Colonic mucosa (tissue), 4 donors: ENCODE results near the gene GSN. TPM values are rescaled to one million over a fixed set of nuclear protein-coding genes. Genes with fewer than 3 reads are reported as not detected.

Experiments used
- DNase-seq: peaks from one replicate; pipeline ENCODE4 v3.0.0-alpha.2; 2020
- H3K27ac ChIP-seq: fragments of 200-600 bp; one replicate; pipeline ENCODE4 v1.8.0; 2021
- H3K27me3 ChIP-seq: fragments of 200-600 bp; one replicate; pipeline ENCODE4 v1.8.0; 2021
- H3K36me3 ChIP-seq: fragments of 200-600 bp; one replicate; pipeline ENCODE4 v1.8.0; 2021
- H3K4me1 ChIP-seq: fragments of 200-600 bp; one replicate; pipeline ENCODE4 v1.8.0; 2021; ENCODE audit warnings: mild to moderate bottlenecking
- H3K4me3 ChIP-seq: fragments of 200-600 bp; one replicate; pipeline ENCODE4 v1.8.0; 2021
- H3K9ac ChIP-seq, 2 donors: one replicate each; pipeline ENCODE4 v1.7.0; 2013; ENCODE audit warnings: control low read depth in 2 of 2, low read depth in 2 of 2, low read length in 2 of 2
- H3K9me3 ChIP-seq: fragments of 200-600 bp; one replicate; pipeline ENCODE4 v1.8.0; 2021
- intact Hi-C: fragments of 100-400 bp; cut with DNase I; formaldehyde crosslinking; loops from one replicate; pipeline ENCODE4 v1.14.1; 2022
- total RNA-seq, 2 donors: library from RNA; stranded (reverse); fragmentation: NEBNext Ultra II Directional in 1 of 2; extraction: Animal tissue kit (Norgen Biotek cat#: 25700) in 1 of 2; gene quantifications; one replicate each; pipeline ENCODE4 v1.2.1, GENCODE V29; 2021
- TF ChIP-seq, protein P1 (sequence below): fragments of 200-600 bp; IDR thresholded peaks from one replicate; pipeline ENCODE4 v1.8.0; 2022; ENCODE audit warnings: antibody characterized with exemption, mild to moderate bottlenecking
- donor health status: healthy.
- donor health status: DM: no; HTN: no; CAD: no.
- donor health status: DM: no; HTN: no; CAD: no.

Gene GSN
- total RNA-seq, 2 donors from 2014 or later, result 413 to 553 TPM

DNA sequence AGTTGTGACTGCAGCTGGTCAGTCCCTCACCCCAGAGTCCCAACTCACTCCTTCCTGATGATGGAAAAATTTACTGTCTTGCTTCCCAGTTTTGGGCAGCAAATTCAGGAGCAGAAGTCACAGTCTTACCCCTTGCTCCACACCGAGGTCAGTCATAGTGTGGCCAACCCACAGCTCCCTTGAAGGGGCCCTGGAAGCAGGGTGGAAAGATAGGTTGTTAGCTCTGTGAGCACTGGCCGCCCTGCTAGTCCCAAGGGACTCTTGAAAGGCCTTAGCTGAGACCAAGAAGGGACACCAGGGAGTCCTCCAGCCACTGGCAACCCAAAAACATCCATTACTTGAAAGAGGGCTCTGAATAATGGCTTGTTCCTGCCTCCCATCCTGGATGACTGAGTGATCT lies 40.0 kb downstream of the GSN start:
- Histone ChIP-seq H3K27ac (no peak overlapping the region), H3K27me3 (no peaks in the 10 kb centered on the region), H3K9ac (no peak overlapping the region), H3K4me3 (no peak overlapping the region), H3K9me3 (no peaks in the 10 kb centered on the region), H3K4me1 (peaks cover 3% of the 10 kb centered on the region), H3K36me3 (peaks cover 12% of the 10 kb centered on the region)
- intact Hi-C loops, result no loop called here
- TF ChIP-seq, protein P1, sequence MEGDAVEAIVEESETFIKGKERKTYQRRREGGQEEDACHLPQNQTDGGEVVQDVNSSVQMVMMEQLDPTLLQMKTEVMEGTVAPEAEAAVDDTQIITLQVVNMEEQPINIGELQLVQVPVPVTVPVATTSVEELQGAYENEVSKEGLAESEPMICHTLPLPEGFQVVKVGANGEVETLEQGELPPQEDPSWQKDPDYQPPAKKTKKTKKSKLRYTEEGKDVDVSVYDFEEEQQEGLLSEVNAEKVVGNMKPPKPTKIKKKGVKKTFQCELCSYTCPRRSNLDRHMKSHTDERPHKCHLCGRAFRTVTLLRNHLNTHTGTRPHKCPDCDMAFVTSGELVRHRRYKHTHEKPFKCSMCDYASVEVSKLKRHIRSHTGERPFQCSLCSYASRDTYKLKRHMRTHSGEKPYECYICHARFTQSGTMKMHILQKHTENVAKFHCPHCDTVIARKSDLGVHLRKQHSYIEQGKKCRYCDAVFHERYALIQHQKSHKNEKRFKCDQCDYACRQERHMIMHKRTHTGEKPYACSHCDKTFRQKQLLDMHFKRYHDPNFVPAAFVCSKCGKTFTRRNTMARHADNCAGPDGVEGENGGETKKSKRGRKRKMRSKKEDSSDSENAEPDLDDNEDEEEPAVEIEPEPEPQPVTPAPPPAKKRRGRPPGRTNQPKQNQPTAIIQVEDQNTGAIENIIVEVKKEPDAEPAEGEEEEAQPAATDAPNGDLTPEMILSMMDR, result no peak
- DNase-seq, result no peak

DNA sequence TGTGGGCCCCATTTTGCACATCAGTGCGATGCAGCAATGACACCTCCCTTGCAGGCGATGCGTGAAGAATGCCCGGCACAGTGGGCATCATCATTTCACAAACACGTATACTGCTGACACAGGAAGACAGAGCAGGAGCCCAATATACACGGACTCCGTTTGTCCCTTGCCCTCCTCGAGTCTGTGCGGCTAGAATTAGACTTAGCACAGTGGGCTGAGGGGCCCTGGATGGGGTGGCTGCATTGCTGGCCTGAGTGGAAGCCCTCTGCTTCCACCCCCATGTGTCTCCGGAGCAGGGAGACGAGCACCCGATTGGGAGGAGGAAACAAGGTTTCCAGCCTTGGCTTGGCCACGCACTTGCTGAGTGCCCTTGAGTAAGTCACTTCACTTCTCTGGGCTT lies 40.8 kb downstream of the GSN start:
- TF ChIP-seq, protein P1, result no peak
- Histone ChIP-seq H3K27ac (no peak overlapping the region), H3K4me3 (no peak overlapping the region), H3K9me3 (no peaks in the 10 kb centered on the region), H3K36me3 (peaks cover 12% of the 10 kb centered on the region), H3K27me3 (no peaks in the 10 kb centered on the region), H3K9ac (no peak overlapping the region), H3K4me1 (peaks cover 2% of the 10 kb centered on the region)
- intact Hi-C loops, result no loop called here
- no peak for DNase-seq

DNA sequence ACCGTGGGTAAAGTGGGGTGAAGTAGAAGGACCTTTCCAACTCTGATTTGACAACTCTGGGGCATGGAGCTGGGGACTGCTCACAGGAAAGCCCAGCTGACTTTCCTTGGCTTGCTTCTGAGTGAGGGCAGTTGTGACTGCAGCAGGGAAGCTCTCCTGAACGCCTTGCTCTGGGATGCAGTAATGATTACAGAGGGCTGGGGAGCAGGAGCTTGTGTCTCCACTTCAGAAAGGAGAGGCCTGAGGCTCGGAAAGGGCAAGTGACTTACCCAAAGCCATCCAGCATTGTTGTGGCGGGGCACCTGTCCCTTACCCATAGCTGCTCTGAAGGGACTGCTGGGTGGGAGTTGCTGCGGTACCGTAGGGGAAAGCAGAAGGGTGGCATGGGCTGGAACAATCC lies 41.2 kb downstream of the GSN start:
- Histone ChIP-seq H3K4me1 (no peaks in the 10 kb centered on the region), H3K4me3 (no peak overlapping the region), H3K9me3 (no peaks in the 10 kb centered on the region), H3K36me3 (peaks cover 12% of the 10 kb centered on the region), H3K27ac (no peak overlapping the region), H3K9ac (no peak overlapping the region), H3K27me3 (no peaks in the 10 kb centered on the region)
- intact Hi-C loops, result no loop called here
- DNase-seq, result no peak
- TF ChIP-seq, protein P1, result no peak

DNA sequence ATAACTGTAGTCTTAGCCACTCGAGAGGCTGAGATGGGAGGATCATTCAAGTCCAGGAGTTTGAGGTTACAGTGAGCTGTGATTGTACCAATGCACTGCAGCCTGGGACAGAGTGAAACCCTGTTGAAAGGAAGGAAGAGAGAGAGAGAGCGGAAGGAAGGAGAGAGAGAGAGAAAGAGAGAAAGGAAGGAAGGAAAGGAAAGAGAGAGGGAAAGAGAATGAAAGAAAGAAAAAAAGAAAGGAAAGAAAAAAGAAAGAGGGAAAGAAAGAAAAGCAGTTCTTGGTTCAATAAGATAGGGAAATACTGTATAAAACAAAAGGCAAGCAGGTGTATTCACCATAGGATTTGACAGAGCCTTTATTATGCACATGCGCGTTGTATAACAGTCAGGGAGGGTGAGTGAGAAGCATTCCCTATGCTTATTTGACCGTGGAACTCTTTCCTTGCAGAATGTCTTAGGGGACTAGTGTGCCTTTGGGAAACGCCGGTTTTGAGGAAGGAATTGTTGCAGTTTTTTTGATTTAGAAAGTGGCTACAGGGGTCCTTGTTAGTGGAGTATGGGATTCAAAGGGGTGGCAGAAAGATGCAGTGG lies 42.0 kb downstream of the GSN start:
- intact Hi-C loops, result no loop called here
- TF ChIP-seq, protein P1, result no peak
- DNase-seq, result no peak
- no peak overlapping the region for H3K4me3 ChIP-seq
- H3K4me1 ChIP-seq, result no peaks in the 10 kb centered on the region
- H3K36me3 ChIP-seq, result peaks cover 12% of the 10 kb centered on the region
- no peak overlapping the region for H3K27ac ChIP-seq
- H3K27me3 ChIP-seq, result no peaks in the 10 kb centered on the region
- H3K9ac ChIP-seq, result no peak overlapping the region
- H3K9me3 ChIP-seq, result no peaks in the 10 kb centered on the region

DNA sequence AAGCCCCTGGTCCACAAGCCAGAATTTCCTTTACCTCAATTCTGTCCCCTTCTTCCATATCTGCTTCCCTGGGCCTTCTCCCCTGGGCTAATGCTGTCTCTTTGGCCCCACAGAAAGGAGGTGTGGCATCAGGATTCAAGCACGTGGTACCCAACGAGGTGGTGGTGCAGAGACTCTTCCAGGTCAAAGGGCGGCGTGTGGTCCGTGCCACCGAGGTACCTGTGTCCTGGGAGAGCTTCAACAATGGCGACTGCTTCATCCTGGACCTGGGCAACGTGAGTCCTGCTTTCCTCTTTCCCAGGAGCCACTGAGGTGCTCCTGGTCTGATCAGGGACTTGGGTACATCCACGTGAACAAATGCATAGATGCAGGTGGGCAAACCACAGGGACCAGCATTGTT lies 42.6 kb downstream of the GSN start:
- no peaks in the 10 kb centered on the region for H3K27me3 ChIP-seq
- H3K36me3 ChIP-seq, result peaks cover 12% of the 10 kb centered on the region
- no peaks in the 10 kb centered on the region for H3K4me1 ChIP-seq
- intact Hi-C loops, result no loop called here
- no peak overlapping the region for H3K4me3 ChIP-seq
- no peaks in the 10 kb centered on the region for H3K9me3 ChIP-seq
- TF ChIP-seq, protein P1, result no peak
- H3K9ac ChIP-seq, result no peak overlapping the region
- H3K27ac ChIP-seq, result no peak overlapping the region
- DNase-seq, result no peak
